K562 (cell line): ENCODE measurements around the gene HADHA. TPM values are rescaled to one million over a fixed set of nuclear protein-coding genes. Genes with fewer than 3 reads are reported as not detected.

Experiments used
- ATAC-seq: fragments of 200-7000 bp; cut with Tn5 transposase; 3 replicates; pipeline ENCODE4 v1.9.1; 2020; ENCODE audit warnings: moderate library complexity
- BruUV-seq: library from RNA; stranded (reverse); fragments of 400-500 nt; replicated peaks from 2 replicates; lab custom pipeline; 2021; lab: Mats Ljungman, UMichigan
- CTCF ChIA-PET: fragments of 300-600 bp; formaldehyde crosslinking; extraction: SDS; loops from one replicate; lab custom pipeline; 2021; ENCODE audit warnings: low intra/inter-chr PET ratio; lab: Yijun Ruan, JAX
- POLR2A ChIA-PET: fragments of 300-600, 350-650 bp; sonication (Branson Sonifier 250); formaldehyde crosslinking; extraction: SDS; loops from one replicate; lab custom pipeline; 2021; ENCODE audit warnings: antibody characterized with exemption, inconsistent platforms; lab: Yijun Ruan, JAX
- DNase-seq, 4 experiments: peaks; one replicate each; pipeline versions ENCODE4 v3.0.0 to v3.0.0-alpha.2; 2011 to 2018; ENCODE audit warnings: low spot score in 3 of 4, mixed read lengths in 3 of 4; ENCODE audit errors: extremely low read depth in 1 of 4
- FAIRE-seq: peaks from 2 replicates; lab custom pipeline; 2011; peaks lifted over from hg19 to GRCh38; lab: Jason Lieb, UNC
- H2AFZ ChIP-seq: 2 replicates; pipeline ENCODE4 v1.6.0; 2011; ENCODE audit warnings: low read depth, low read length, control low read depth, inconsistent platforms
- H3K27ac ChIP-seq: fragments of 200-600 bp; 3 replicates; pipeline ENCODE4 v1.8.0; 2011; ENCODE audit warnings: low read depth, mild to moderate bottlenecking, control low read depth, inconsistent platforms, low read length, moderate library complexity, mixed read lengths; ENCODE audit errors: extremely low read depth
- H3K27me3 ChIP-seq, 2 experiments: fragments of 300-600 bp in 1 of 2; 2 replicates in 1 of 2; 3 replicates in 1 of 2; pipeline versions ENCODE4 v1.6.0 to v1.8.0; 2011; ENCODE audit warnings: inconsistent platforms in 2 of 2, low read length in 2 of 2, mild to moderate bottlenecking in 1 of 2, mixed read lengths in 1 of 2, moderate library complexity in 1 of 2; ENCODE audit not compliant: control insufficient read depth in 2 of 2, insufficient read depth in 2 of 2
- H3K36me3 ChIP-seq: fragments of 300-600 bp; 3 replicates; pipeline ENCODE4 v1.8.0; 2011; ENCODE audit warnings: mild to moderate bottlenecking, low read length, inconsistent platforms; ENCODE audit not compliant: control insufficient read depth, insufficient read depth
- H3K4me1 ChIP-seq, 2 experiments: fragments of 200-600 bp in 1 of 2; replicated peaks in 1 of 2; 2 replicates in 1 of 2; 3 replicates in 1 of 2; pipeline versions ENCODE4 v1.5.1 to v1.8.0; 2011; ENCODE audit warnings: inconsistent platforms in 2 of 2, low read length in 2 of 2, mild to moderate bottlenecking in 1 of 2, mixed read lengths in 1 of 2, moderate library complexity in 1 of 2; ENCODE audit not compliant: control insufficient read depth in 2 of 2, insufficient read depth in 2 of 2
- H3K4me2 ChIP-seq: 2 replicates; pipeline ENCODE4 v1.6.1; 2011; ENCODE audit warnings: low read length, control low read depth, inconsistent platforms, mixed read lengths; ENCODE audit not compliant: insufficient read depth
- H3K4me3 ChIP-seq: fragments of 200-600 bp; sonication (generic), shearing (Covaris generic); 2 replicates; pipeline ENCODE4 v1.5.1; 2016; ENCODE audit warnings: control low read depth, inconsistent platforms
- H3K79me2 ChIP-seq: fragments of 200-600 bp; 3 replicates; pipeline ENCODE4 v1.8.0; 2011; ENCODE audit warnings: low read length, inconsistent platforms; ENCODE audit not compliant: control insufficient read depth, insufficient read depth
- H3K9ac ChIP-seq, 2 experiments: 2 replicates each; pipeline versions ENCODE4 v1.6.0 to v1.6.1; 2011; ENCODE audit warnings: low read depth in 2 of 2, low read length in 2 of 2, control low read depth in 1 of 2, inconsistent platforms in 1 of 2, mild to moderate bottlenecking in 1 of 2, mixed read lengths in 1 of 2; ENCODE audit not compliant: insufficient read depth in 1 of 2
- H3K9me1 ChIP-seq: one replicate; pipeline ENCODE4 v1.6.0; 2011; ENCODE audit warnings: inconsistent platforms, mild to moderate bottlenecking, low read length, moderate library complexity; ENCODE audit not compliant: control insufficient read depth, insufficient read depth
- H3K9me3 ChIP-seq: replicated peaks from 2 replicates; pipeline ENCODE4 v1.5.1; 2011; ENCODE audit warnings: low read depth, low read length, inconsistent platforms; ENCODE audit not compliant: control insufficient read depth, insufficient read depth
- H4K20me1 ChIP-seq: replicated peaks from 2 replicates; pipeline ENCODE4 v1.6.1; 2011; ENCODE audit warnings: low read length, inconsistent platforms, mixed read lengths; ENCODE audit not compliant: control insufficient read depth, insufficient read depth
- BRF1 ChIP-seq: IDR thresholded peaks from 3 replicates; pipeline ENCODE4 v1.6.1; 2011; ENCODE audit warnings: borderline replicate concordance, mild to moderate bottlenecking; ENCODE audit not compliant: insufficient read length; ENCODE audit errors: extremely low read depth
- CBX3 ChIP-seq, 2 experiments: IDR thresholded peaks; 1 replicate in 1 of 2; 2 replicates in 1 of 2; pipeline ENCODE4 v1.6.1; 2012; ENCODE audit warnings: inconsistent platforms in 2 of 2, low read length in 2 of 2, borderline replicate concordance in 1 of 2, control low read depth in 1 of 2
- MIER1 ChIP-seq: fragments of 450-650 bp; IDR thresholded peaks from 2 replicates; pipeline ENCODE4 v1.6.1; 2016; ENCODE audit warnings: antibody characterized with exemption, mild to moderate bottlenecking, low read depth
- OTX1 ChIP-seq: fragments of 450-650 bp; formaldehyde crosslinking; IDR thresholded peaks from 2 replicates; pipeline ENCODE4 v1.4.0; 2022; ENCODE audit warnings: mild to moderate bottlenecking
- SREBF2 ChIP-seq: sonication (generic); formaldehyde crosslinking; IDR thresholded peaks from 2 replicates; pipeline ENCODE4 v1.4.0; 2020; ENCODE audit warnings: mild to moderate bottlenecking, missing genetic modification reagents
- TRIM28 ChIP-seq: fragments of 450-650 bp; IDR thresholded peaks from 2 replicates; pipeline ENCODE4 v1.6.1; 2017
- ZNF121 ChIP-seq: sonication (generic); formaldehyde crosslinking; conservative IDR thresholded peaks from 2 replicates; pipeline ENCODE4 v1.8.0; 2022; ENCODE audit warnings: missing genetic modification reagents
- ZNF197 ChIP-seq: fragments of 200-800 bp; sonication (Bioruptor generic); IDR thresholded peaks from 2 replicates; pipeline ENCODE4 v1.6.1; 2016; ENCODE audit warnings: low read depth, missing genetic modification characterization, missing compliant biosample characterization
- ZNF639 ChIP-seq, 2 experiments: fragments of 200-800 bp in 1 of 2; sonication (Bioruptor generic) in 1 of 2; sonication (generic) in 1 of 2; formaldehyde crosslinking in 1 of 2; IDR thresholded peaks in 1 of 2; conservative IDR thresholded peaks in 1 of 2; 2 replicates each; pipeline versions ENCODE4 v1.5.0 to v1.6.1; 2016 to 2020; ENCODE audit warnings: missing compliant biosample characterization in 1 of 2, missing genetic modification characterization in 1 of 2, missing genetic modification reagents in 1 of 2
- WGBS: fragments of 100-300 bp; shearing (Covaris generic); methylation state at CpG from one replicate; pipeline ENCODE4 v1.1.6; 2016; ENCODE audit warnings: low coverage, mixed read lengths; ENCODE audit not compliant: insufficient coverage; ENCODE audit errors: missing lambda C conversion rate; 5-methylcytosine and 5-hydroxymethylcytosine counted together
- in situ Hi-C: fragments of 300-500 bp; cut with MboI; formaldehyde crosslinking; loops from 4 replicates; pipeline ENCODE4 v1.15.0; 2018; ENCODE audit warnings: inconsistent platforms, mixed read lengths
- intact Hi-C: fragments of 100-400 bp; cut with micrococcal nuclease; formaldehyde crosslinking; loops from 2 replicates; pipeline ENCODE4 v1.14.2; 2022
- polyA plus RNA-seq, 8 experiments: library from polyadenylated mRNA; depleted of rRNA in 4 of 8; stranded (reverse) in 5 of 8; unstranded in 3 of 8; fragments of >200 nt; fragmentation: Nextera tagmentation in 2 of 8; fragmentation: Illumina TruSeq in 1 of 8; extraction: Ambion mirVana in 2 of 8; extraction: Trizol in 1 of 8; gene quantifications; 2 replicates each; pipeline versions ENCODE4 v1.2.1 to v1.2.3, GENCODE V29; 2011 to 2014; ENCODE audit warnings: inconsistent platforms in 1 of 8, missing spikeins in 1 of 8
- total RNA-seq, 7 experiments: library from RNA; depleted of rRNA in 6 of 7; stranded (reverse); fragments of >200 nt in 6 of 7; fragmentation: Illumina TruSeq in 2 of 7; extraction: Trizol in 2 of 7; gene quantifications; 2 replicates each; pipeline versions ENCODE4 v1.2.1 to v1.2.3, GENCODE V29; 2011 to 2021; ENCODE audit warnings: low replicate concordance in 1 of 7
- TF ChIP-seq, protein P1 (sequence below): fragments of 450-650 bp; formaldehyde crosslinking; IDR thresholded peaks from 2 replicates; pipeline ENCODE4 v1.4.0; 2020; ENCODE audit warnings: mild to moderate bottlenecking, moderate library complexity

HADHA gene
- total and polyA plus RNA-seq, 9 of the 15 experiments (the other 6 are each of a cell fraction or from before 2014, with no cell fraction given), result 145 to 326 (median 202) TPM

DNA sequence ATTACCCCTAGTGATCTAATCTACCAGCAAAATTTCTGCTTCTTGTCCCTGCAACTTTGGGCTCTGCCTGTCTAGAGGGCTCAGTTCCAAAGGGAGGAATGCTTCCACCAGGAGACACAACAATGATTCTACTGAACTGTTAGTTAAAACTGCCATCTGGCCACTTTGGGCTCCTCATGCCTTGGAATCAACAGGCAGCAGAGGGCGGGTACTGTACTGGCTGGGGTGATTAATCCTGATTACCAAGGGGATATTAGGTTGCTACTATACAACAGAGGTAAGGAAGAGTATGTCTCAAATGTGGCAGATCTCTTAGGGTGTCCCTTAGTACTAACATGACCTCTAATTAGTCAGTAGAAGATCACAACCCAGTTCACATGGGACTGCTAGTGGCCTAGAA is 21.4 kb downstream of the HADHA start:
- BruUV-seq, result no TSS peak
- POLR2A ChIA-PET, result no interaction called here
- no peak overlapping the region for H3K4me2 ChIP-seq
- H3K9me1 ChIP-seq, result no peaks in the 10 kb centered on the region
- CTCF ChIA-PET, result no interaction called here
- H3K4me1 ChIP-seq, result no peaks in the 10 kb centered on the region
- 100% methylated on average over 1 of the region's 1 CpG for WGBS
- no peak overlapping the region for H3K9ac ChIP-seq
- H3K27ac ChIP-seq, result no peak overlapping the region
- no peaks in the 10 kb centered on the region for H3K27me3 ChIP-seq
- ATAC-seq (no peak; the same call in 1 of the 3 replicates), DNase-seq (no peak), FAIRE-seq (no peak)
- peaks cover 87% of the 10 kb centered on the region for H3K36me3 ChIP-seq
- intact Hi-C loops, result no loop called here
- H3K9me3 ChIP-seq, result no peaks in the 10 kb centered on the region; the same call in 1 of the 2 replicates
- no peaks in the 10 kb centered on the region for H3K79me2 ChIP-seq
- H2AFZ ChIP-seq, result no peak overlapping the region
- in situ Hi-C loops, result no loop called here
- no peak for TF ChIP-seq MIER1
- no peak for TF ChIP-seq BRF1
- TF ChIP-seq, protein P1, sequence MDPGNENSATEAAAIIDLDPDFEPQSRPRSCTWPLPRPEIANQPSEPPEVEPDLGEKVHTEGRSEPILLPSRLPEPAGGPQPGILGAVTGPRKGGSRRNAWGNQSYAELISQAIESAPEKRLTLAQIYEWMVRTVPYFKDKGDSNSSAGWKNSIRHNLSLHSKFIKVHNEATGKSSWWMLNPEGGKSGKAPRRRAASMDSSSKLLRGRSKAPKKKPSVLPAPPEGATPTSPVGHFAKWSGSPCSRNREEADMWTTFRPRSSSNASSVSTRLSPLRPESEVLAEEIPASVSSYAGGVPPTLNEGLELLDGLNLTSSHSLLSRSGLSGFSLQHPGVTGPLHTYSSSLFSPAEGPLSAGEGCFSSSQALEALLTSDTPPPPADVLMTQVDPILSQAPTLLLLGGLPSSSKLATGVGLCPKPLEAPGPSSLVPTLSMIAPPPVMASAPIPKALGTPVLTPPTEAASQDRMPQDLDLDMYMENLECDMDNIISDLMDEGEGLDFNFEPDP (CRISPR knock-in tag), result no peak
- H3K4me3 ChIP-seq, result no peak overlapping the region
- no peaks in the 10 kb centered on the region for H4K20me1 ChIP-seq

DNA sequence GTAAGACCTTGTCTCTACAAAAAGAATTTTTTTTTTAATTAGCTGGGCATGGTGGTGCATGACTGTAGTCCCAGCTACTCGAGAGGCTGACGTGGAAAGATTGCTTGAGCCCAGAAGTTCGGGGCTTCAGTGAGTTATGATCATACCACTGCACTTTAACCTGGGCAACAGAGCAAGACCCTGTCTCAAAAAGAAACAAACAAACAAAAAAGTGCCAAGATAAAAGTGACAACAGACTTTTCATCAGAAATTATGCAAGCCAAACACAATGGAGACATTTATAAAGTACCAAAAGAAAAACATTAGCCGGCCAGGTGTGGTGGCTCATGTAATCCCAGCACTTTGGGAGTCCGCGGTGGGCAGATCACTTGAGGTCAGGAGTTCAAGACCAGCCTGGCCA is 26.7 kb downstream of the HADHA start:
- WGBS, result 93% methylated on average over 6 of the region's 6 CpGs
- Histone ChIP-seq H3K9me3 (no peaks in the 10 kb centered on the region), H3K27me3 (no peaks in the 10 kb centered on the region), H4K20me1 (no peaks in the 10 kb centered on the region), H3K4me3 (no peak overlapping the region), H3K36me3 (peaks cover 90% of the 10 kb centered on the region), H3K9ac (no peak overlapping the region), H3K4me1 (no peaks in the 10 kb centered on the region), H3K4me2 (no peak overlapping the region), H3K79me2 (no peaks in the 10 kb centered on the region), H3K9me1 (no peaks in the 10 kb centered on the region), H2AFZ (no peak overlapping the region), H3K27ac (no peak overlapping the region)
- in situ Hi-C loops (no loop called here), intact Hi-C loops (no loop called here)
- no TSS peak for BruUV-seq
- POLR2A ChIA-PET, result no interaction called here
- no peak for ATAC-seq
- DNase-seq, result no peak
- CTCF ChIA-PET, result no interaction called here
- no peak for FAIRE-seq
- TF ChIP-seq ZNF639 (CRISPR knock-in tag; conservative IDR thresholded peaks at IDR 0.05 in 1 of 2, IDR thresholded peaks at IDR 0.05 in 1 of 2) (no peak), ZNF197 (no peak), ZNF121 (CRISPR knock-in tag) (peak; percentile 73), TRIM28 (peak; percentile 69; the same call in 1 of the 2 replicates), SREBF2 (CRISPR knock-in tag) (no peak), OTX1 (CRISPR knock-in tag) (no peak), CBX3 (IDR thresholded peaks at IDR 0.05; ENCODE audit: borderline replicate concordance in 1 of 2, low read length in 2 of 2) (peak in 1 of 2 experiments; percentile 66; a peak in 1 of 3 replicates)
- TF ChIP-seq, all 486 proteins: peak for 3
